Endothelial cell of umbilical vein (primary cell): ENCODE results near the gene TACSTD2.

Source experiments
- CTCF ChIP-seq, 2 donors: IDR thresholded peaks; 1 replicate in 1 of 2; 2 replicates in 1 of 2; pipeline ENCODE4 v1.5.1; 2011; ENCODE audit warnings: low read length in 2 of 2, mild to moderate bottlenecking in 2 of 2, moderate library complexity in 2 of 2, control low read depth in 1 of 2, inconsistent platforms in 1 of 2, low read depth in 1 of 2; ENCODE audit not compliant: insufficient read depth in 1 of 2; ENCODE audit errors: extremely low read depth in 1 of 2
- EZH2 ChIP-seq: IDR thresholded peaks from 2 replicates; pipeline ENCODE4 v1.6.1; 2012; ENCODE audit warnings: borderline replicate concordance, low read depth, mild to moderate bottlenecking, moderate library complexity, low read length, inconsistent platforms; ENCODE audit not compliant: severe bottlenecking
- FOS ChIP-seq: IDR thresholded peaks from 2 replicates; pipeline ENCODE4 v1.6.1; 2011; ENCODE audit warnings: mild to moderate bottlenecking, low read length, moderate library complexity, borderline replicate concordance; ENCODE audit not compliant: insufficient read depth
- POLR2AphosphoS5 ChIP-seq: IDR thresholded peaks from 2 replicates; pipeline ENCODE4 v1.6.1; 2012; ENCODE audit warnings: low read depth, mild to moderate bottlenecking, control low read depth, low read length, moderate library complexity; ENCODE audit not compliant: insufficient read depth

GRCh38 chr1:58607391-58607790 is 30.3 kb upstream of the TACSTD2 start:
- no peak for TF ChIP-seq CTCF (IDR thresholded peaks at IDR 0.05; ENCODE audit: extremely low read depth in 1 of 2, insufficient read depth in 1 of 2, low read depth in 1 of 2, low read length in 2 of 2)
- TF ChIP-seq EZH2: no peak
- TF ChIP-seq POLR2AphosphoS5: no peak
- no peak for TF ChIP-seq FOS
